C4-2B (cell line): Measurements from ENCODE around the gene GSDMA.

ENCODE experiments used
- CTCF ChIP-seq: fragments of 450-650 bp; conservative IDR thresholded peaks from 2 replicates; pipeline ENCODE4 v1.5.1; 2017; ENCODE audit warnings: mild to moderate bottlenecking
- ZFX ChIP-seq: fragments of 450-650 bp; IDR thresholded peaks from 2 replicates; pipeline ENCODE4 v1.6.1; 2017

DNA sequence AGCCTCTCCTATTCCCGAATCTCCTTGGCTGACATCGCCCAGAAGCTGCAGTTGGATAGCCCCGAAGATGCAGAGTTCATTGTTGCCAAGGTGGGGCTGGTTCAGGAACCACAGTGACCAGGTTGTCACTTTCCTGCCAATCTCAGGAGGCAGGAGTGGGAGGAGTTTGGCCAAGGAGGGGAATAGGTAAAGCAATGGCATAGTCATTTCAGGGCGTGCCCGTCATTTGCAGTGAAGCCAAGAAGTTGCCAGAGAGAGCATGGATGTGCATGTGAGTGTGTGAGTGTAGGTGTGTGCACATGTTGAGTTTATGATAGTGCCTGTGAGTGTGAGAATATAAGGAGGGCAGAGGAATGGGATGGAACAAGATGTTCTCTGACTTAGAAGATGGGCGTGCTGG is 32.6 kb downstream of the GSDMA start:
- TF ChIP-seq CTCF: no peak
- no peak for TF ChIP-seq ZFX
